PC-9 (cell line): Measurements from ENCODE around the gene KRT39. TPM values are rescaled to one million over a fixed set of nuclear protein-coding genes. Genes with fewer than 3 reads are reported as not detected.

Experiments
- BruUV-seq: library from RNA; stranded (reverse); fragments of 400-500 nt; replicated peaks from 2 replicates; lab custom pipeline; 2021; lab: Mats Ljungman, UMichigan
- CTCF ChIA-PET: fragments of 300-600 bp; sonication (Branson Sonifier 250); formaldehyde crosslinking; loops from one replicate; lab custom pipeline; 2022; ENCODE audit warnings: antibody characterized with exemption; lab: Charles Lee
- POLR2A ChIA-PET: fragments of 300-600 bp; sonication (Branson Sonifier 250); formaldehyde crosslinking; loops from one replicate; lab custom pipeline; 2022; ENCODE audit warnings: antibody characterized with exemption; ENCODE audit not compliant: unreplicated experiment; lab: Charles Lee
- DNase-seq, 2 experiments: peaks; one replicate each; pipeline versions ENCODE4 v3.0.0 to v3.0.0-alpha.2; 2015 to 2022; ENCODE audit warnings: mixed read lengths in 1 of 2
- H2AFZ ChIP-seq: fragments of 200-600 bp; sonication (generic); 2 replicates; pipeline ENCODE4 v1.8.1; 2017; ENCODE audit warnings: antibody characterized with exemption
- H3F3A ChIP-seq: fragments of 200-600 bp; sonication (generic); 2 replicates; pipeline ENCODE4 v1.8.1; 2017; ENCODE audit warnings: antibody characterized with exemption, mild to moderate bottlenecking, low read depth; ENCODE audit not compliant: insufficient read depth
- H3K27ac ChIP-seq: fragments of 200-600 bp; sonication (generic); 2 replicates; pipeline ENCODE4 v1.6.1; 2016; ENCODE audit warnings: mixed run types
- H3K27me3 ChIP-seq: fragments of 200-600 bp; sonication (generic); 2 replicates; pipeline ENCODE4 v1.6.1; 2016; ENCODE audit warnings: low read depth, mixed run types; ENCODE audit not compliant: insufficient read depth
- H3K36me3 ChIP-seq: fragments of 200-600 bp; sonication (generic); 2 replicates; pipeline ENCODE4 v1.6.1; 2016; ENCODE audit warnings: low read depth, mixed run types
- H3K4me1 ChIP-seq: fragments of 200-600 bp; sonication (generic); replicated peaks from 2 replicates; pipeline ENCODE4 v1.6.1; 2016; ENCODE audit warnings: mixed run types; ENCODE audit not compliant: insufficient read depth
- H3K4me2 ChIP-seq: fragments of 200-600 bp; sonication (generic); 2 replicates; pipeline ENCODE4 v1.6.1; 2017; ENCODE audit warnings: mixed run types
- H3K4me3 ChIP-seq: fragments of 200-600 bp; sonication (generic); 2 replicates; pipeline ENCODE4 v1.6.1; 2016; ENCODE audit warnings: mixed run types
- H3K79me2 ChIP-seq: fragments of 200-600 bp; sonication (generic); 2 replicates; pipeline ENCODE4 v1.6.1; 2017; ENCODE audit warnings: low read depth, mixed run types
- H3K9me2 ChIP-seq: fragments of 200-600 bp; sonication (generic); 2 replicates; pipeline ENCODE4 v1.8.1; 2017; ENCODE audit warnings: mild to moderate bottlenecking; ENCODE audit not compliant: insufficient read depth
- H3K9me3 ChIP-seq: fragments of 200-600 bp; sonication (generic); 2 replicates; pipeline ENCODE4 v1.8.1; 2016; ENCODE audit warnings: low read depth; ENCODE audit not compliant: insufficient read depth
- H4K20me1 ChIP-seq: fragments of 200-600 bp; sonication (generic); 2 replicates; pipeline ENCODE4 v1.8.1; 2017; ENCODE audit not compliant: insufficient read depth
- CTCF ChIP-seq: fragments of 200-600 bp; sonication (generic); conservative IDR thresholded peaks from 2 replicates; pipeline ENCODE4 v1.6.1; 2017; ENCODE audit warnings: mixed run types, antibody characterized with exemption, mild to moderate bottlenecking, moderate library complexity
- EZH2 ChIP-seq: fragments of 200-600 bp; sonication (generic); IDR thresholded peaks from 2 replicates; pipeline ENCODE4 v1.8.0; 2017; ENCODE audit warnings: antibody characterized with exemption, low read depth
- intact Hi-C: fragments of 100-400 bp; cut with micrococcal nuclease; formaldehyde crosslinking; loops from one replicate; pipeline ENCODE4 v1.10.0; 2022; ENCODE audit not compliant: unreplicated experiment
- total RNA-seq: library from RNA; stranded (reverse); gene quantifications from 2 replicates; pipeline ENCODE4 v1.2.3, GENCODE V29; 2021

The KRT39 gene
- total RNA-seq, 1 experiment from 2014 or later, result not detected

- Histone ChIP-seq H3F3A (peaks cover 44% of the 10 kb centered on the region), H3K4me3 (no peak overlapping the region), H3K9me3 (no peaks in the 10 kb centered on the region; the same call in 1 of the 2 replicates), H3K36me3 (no peaks in the 10 kb centered on the region), H3K9me2 (no peaks in the 10 kb centered on the region), H3K27me3 (no peaks in the 10 kb centered on the region), H2AFZ (no peak overlapping the region), H3K4me1 (peaks cover 63% of the 10 kb centered on the region), H4K20me1 (no peaks in the 10 kb centered on the region), H3K27ac (peak overlapping the region; percentile 59), H3K4me2 (peak overlapping the region; percentile 34), H3K79me2 (no peaks in the 10 kb centered on the region)
- no TSS peak for BruUV-seq
- TF ChIP-seq CTCF, result no peak
- CTCF ChIA-PET, result no interaction called here
- POLR2A ChIA-PET, result interaction anchor here (0.6 to 1.0 kb wide), 4 partner anchors 48 to 484 kb away, joined by 3 to 10 read pairs (median 6); no protein-coding TSS in a partner anchor
- intact Hi-C loops, result no loop called here
- no peak for DNase-seq
These were observed 43.2 kb upstream of the KRT39 start for GRCh38 chr17:41009936-41010335.

GRCh38 chr17:41009301-41009760 lies 42.6 kb upstream of the KRT39 start:
- peaks cover 44% of the 10 kb centered on the region for H3F3A ChIP-seq
- CTCF ChIA-PET, result no interaction called here

GRCh38 chr17:41008811-41009210 lies 42.1 kb upstream of the KRT39 start, which contains the start of gene KRTAP3-1:
TSS of gene KRTAP3-1 (minus strand) at chr17:41009128. CDS start at chr17:41009074, 54 bp downstream.
- H3K4me2 ChIP-seq, result peak within 1 kb of the TSS; percentile 34

More at GRCh38 chr17:41009301-41009760, 42.6 kb upstream of the KRT39 start:
- H3K4me1 ChIP-seq, result peaks cover 57% of the 10 kb centered on the region
- no peaks in the 10 kb centered on the region for H4K20me1 ChIP-seq
- intact Hi-C loops, result no loop called here
- no peaks in the 10 kb centered on the region for H3K9me2 ChIP-seq
- no TSS peak for BruUV-seq
- no peak overlapping the region for H3K4me3 ChIP-seq
- H3K36me3 ChIP-seq, result no peaks in the 10 kb centered on the region
- no peaks in the 10 kb centered on the region; the same call in 1 of the 2 replicates for H3K9me3 ChIP-seq
- TF ChIP-seq CTCF (no peak), EZH2 (no peak)
- peak; percentile 12 to 96 for DNase-seq
- POLR2A ChIA-PET, result interaction anchor here (0.6 to 1.0 kb wide), 3 partner anchors 47 to 485 kb away, joined by 3 to 10 read pairs (median 8); no protein-coding TSS in a partner anchor
- no peak overlapping the region for H2AFZ ChIP-seq
- H3K27me3 ChIP-seq, result no peaks in the 10 kb centered on the region
- no peaks in the 10 kb centered on the region for H3K79me2 ChIP-seq
- peak overlapping the region; percentile 59 for H3K27ac ChIP-seq
- H3K4me2 ChIP-seq, result peak overlapping the region; percentile 34

More at GRCh38 chr17:41008811-41009210, 42.1 kb upstream of the KRT39 start, which contains the start of gene KRTAP3-1:
- Histone ChIP-seq H3K4me1 (peaks cover 51% of the 10 kb centered on the region), H3K9me3 (no peaks in the 10 kb centered on the region; the same call in 1 of the 2 replicates), H3K79me2 (no peaks in the 10 kb centered on the region), H3F3A (peaks cover 39% of the 10 kb centered on the region), H3K27ac (peak within 1 kb of the TSS; percentile 59), H4K20me1 (no peaks in the 10 kb centered on the region), H3K4me3 (no peak within 1 kb of the TSS), H2AFZ (no peak within 1 kb of the TSS), H3K36me3 (no peaks in the 10 kb centered on the region), H3K27me3 (no peaks in the 10 kb centered on the region), H3K9me2 (no peaks in the 10 kb centered on the region)
- intact Hi-C loops, result no loop called here
- TF ChIP-seq EZH2, result no peak
- TF ChIP-seq CTCF, result no peak
- CTCF ChIA-PET, result no interaction called here
- DNase-seq, result no peak
- POLR2A ChIA-PET, result interaction anchor here (1.0 kb wide), 1 partner anchor 486 kb away, joined by 8 read pairs; no protein-coding TSS in a partner anchor
- no TSS peak for BruUV-seq
